K562 (cell line): ENCODE results near the gene FAM171A2. TPM values are rescaled to one million over a fixed set of nuclear protein-coding genes. Genes with fewer than 3 reads are reported as not detected.

Experiments
- CTBP1 ChIP-seq: fragments of 450-650 bp; IDR thresholded peaks from 2 replicates; pipeline ENCODE4 v1.6.1; 2016; ENCODE audit warnings: borderline replicate concordance
- KLF16 ChIP-seq: IDR thresholded peaks from 2 replicates; pipeline ENCODE4 v1.6.1; 2016; ENCODE audit warnings: antibody characterized with exemption
- MYNN ChIP-seq, 2 experiments: sonication (generic); formaldehyde crosslinking in 1 of 2; IDR thresholded peaks; 2 replicates each; pipeline versions ENCODE4 v1.5.0 to v1.6.1; 2016 to 2020; ENCODE audit warnings: antibody characterized with exemption in 1 of 2, missing genetic modification reagents in 1 of 2
- RB1 ChIP-seq: fragments of 450-650 bp; IDR thresholded peaks from 2 replicates; pipeline ENCODE4 v1.6.1; 2017; ENCODE audit warnings: low read depth, mild to moderate bottlenecking
- RBFOX2 ChIP-seq: fragments of 200-400 bp; formaldehyde crosslinking; IDR thresholded peaks from 2 replicates; pipeline ENCODE4 v1.6.1; 2017; ENCODE audit warnings: low read depth, mild to moderate bottlenecking, low read length, moderate library complexity
- polyA plus RNA-seq, 8 experiments: library from polyadenylated mRNA; depleted of rRNA in 4 of 8; stranded (reverse) in 5 of 8; unstranded in 3 of 8; fragments of >200 nt; fragmentation: Nextera tagmentation in 2 of 8; fragmentation: Illumina TruSeq in 1 of 8; extraction: Ambion mirVana in 2 of 8; extraction: Trizol in 1 of 8; gene quantifications; 2 replicates each; pipeline versions ENCODE4 v1.2.1 to v1.2.3, GENCODE V29; 2011 to 2014; ENCODE audit warnings: inconsistent platforms in 1 of 8, missing spikeins in 1 of 8
- total RNA-seq, 7 experiments: library from RNA; depleted of rRNA in 6 of 7; stranded (reverse); fragments of >200 nt in 6 of 7; fragmentation: Illumina TruSeq in 2 of 7; extraction: Trizol in 2 of 7; gene quantifications; 2 replicates each; pipeline versions ENCODE4 v1.2.1 to v1.2.3, GENCODE V29; 2011 to 2021; ENCODE audit warnings: low replicate concordance in 1 of 7
- TF ChIP-seq, protein P1 (sequence below): sonication (generic); formaldehyde crosslinking; IDR thresholded peaks from 2 replicates; pipeline ENCODE4 v1.8.0; 2022; ENCODE audit warnings: mild to moderate bottlenecking, missing genetic modification reagents
- TF ChIP-seq, protein P2 (sequence below): fragments of 250-450 bp; sonication (Bioruptor Pico); IDR thresholded peaks from 2 replicates; pipeline ENCODE4 v1.4.0; 2020
- TF ChIP-seq, protein P3 (sequence below): fragments of 450-650 bp; IDR thresholded peaks from 2 replicates; pipeline ENCODE4 v1.6.1; 2016; ENCODE audit warnings: mild to moderate bottlenecking, moderate library complexity

FAM171A2 gene
- total and polyA plus RNA-seq, 9 of the 15 experiments (the other 6 are each of a cell fraction or from before 2014, with no cell fraction given): 0.10 to 10.2 (median 2.0) TPM; not detected in 1

DNA sequence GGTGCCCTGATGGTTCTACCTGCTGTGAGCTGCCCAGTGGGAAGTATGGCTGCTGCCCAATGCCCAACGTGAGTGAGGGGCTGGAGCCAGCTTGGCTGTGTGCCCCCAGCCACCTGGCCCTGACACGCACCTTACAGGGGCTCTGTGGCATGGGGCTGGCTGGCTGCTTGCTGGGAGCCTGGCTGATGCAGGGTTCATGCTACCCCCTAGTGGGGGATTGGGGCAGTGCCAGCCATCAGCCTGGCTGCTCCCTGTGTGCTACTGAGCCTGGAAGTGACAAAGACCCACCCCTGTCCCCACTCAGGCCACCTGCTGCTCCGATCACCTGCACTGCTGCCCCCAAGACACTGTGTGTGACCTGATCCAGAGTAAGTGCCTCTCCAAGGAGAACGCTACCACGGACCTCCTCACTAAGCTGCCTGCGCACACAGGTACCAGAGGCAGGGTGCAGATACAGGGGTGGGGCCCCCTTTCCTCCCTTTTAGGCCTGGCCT lies 12.9 kb downstream of the FAM171A2 start (continued):
- TF ChIP-seq, protein P1, sequence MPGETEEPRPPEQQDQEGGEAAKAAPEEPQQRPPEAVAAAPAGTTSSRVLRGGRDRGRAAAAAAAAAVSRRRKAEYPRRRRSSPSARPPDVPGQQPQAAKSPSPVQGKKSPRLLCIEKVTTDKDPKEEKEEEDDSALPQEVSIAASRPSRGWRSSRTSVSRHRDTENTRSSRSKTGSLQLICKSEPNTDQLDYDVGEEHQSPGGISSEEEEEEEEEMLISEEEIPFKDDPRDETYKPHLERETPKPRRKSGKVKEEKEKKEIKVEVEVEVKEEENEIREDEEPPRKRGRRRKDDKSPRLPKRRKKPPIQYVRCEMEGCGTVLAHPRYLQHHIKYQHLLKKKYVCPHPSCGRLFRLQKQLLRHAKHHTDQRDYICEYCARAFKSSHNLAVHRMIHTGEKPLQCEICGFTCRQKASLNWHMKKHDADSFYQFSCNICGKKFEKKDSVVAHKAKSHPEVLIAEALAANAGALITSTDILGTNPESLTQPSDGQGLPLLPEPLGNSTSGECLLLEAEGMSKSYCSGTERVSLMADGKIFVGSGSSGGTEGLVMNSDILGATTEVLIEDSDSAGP (CRISPR knock-in tag): no peak
- TF ChIP-seq, protein P2, sequence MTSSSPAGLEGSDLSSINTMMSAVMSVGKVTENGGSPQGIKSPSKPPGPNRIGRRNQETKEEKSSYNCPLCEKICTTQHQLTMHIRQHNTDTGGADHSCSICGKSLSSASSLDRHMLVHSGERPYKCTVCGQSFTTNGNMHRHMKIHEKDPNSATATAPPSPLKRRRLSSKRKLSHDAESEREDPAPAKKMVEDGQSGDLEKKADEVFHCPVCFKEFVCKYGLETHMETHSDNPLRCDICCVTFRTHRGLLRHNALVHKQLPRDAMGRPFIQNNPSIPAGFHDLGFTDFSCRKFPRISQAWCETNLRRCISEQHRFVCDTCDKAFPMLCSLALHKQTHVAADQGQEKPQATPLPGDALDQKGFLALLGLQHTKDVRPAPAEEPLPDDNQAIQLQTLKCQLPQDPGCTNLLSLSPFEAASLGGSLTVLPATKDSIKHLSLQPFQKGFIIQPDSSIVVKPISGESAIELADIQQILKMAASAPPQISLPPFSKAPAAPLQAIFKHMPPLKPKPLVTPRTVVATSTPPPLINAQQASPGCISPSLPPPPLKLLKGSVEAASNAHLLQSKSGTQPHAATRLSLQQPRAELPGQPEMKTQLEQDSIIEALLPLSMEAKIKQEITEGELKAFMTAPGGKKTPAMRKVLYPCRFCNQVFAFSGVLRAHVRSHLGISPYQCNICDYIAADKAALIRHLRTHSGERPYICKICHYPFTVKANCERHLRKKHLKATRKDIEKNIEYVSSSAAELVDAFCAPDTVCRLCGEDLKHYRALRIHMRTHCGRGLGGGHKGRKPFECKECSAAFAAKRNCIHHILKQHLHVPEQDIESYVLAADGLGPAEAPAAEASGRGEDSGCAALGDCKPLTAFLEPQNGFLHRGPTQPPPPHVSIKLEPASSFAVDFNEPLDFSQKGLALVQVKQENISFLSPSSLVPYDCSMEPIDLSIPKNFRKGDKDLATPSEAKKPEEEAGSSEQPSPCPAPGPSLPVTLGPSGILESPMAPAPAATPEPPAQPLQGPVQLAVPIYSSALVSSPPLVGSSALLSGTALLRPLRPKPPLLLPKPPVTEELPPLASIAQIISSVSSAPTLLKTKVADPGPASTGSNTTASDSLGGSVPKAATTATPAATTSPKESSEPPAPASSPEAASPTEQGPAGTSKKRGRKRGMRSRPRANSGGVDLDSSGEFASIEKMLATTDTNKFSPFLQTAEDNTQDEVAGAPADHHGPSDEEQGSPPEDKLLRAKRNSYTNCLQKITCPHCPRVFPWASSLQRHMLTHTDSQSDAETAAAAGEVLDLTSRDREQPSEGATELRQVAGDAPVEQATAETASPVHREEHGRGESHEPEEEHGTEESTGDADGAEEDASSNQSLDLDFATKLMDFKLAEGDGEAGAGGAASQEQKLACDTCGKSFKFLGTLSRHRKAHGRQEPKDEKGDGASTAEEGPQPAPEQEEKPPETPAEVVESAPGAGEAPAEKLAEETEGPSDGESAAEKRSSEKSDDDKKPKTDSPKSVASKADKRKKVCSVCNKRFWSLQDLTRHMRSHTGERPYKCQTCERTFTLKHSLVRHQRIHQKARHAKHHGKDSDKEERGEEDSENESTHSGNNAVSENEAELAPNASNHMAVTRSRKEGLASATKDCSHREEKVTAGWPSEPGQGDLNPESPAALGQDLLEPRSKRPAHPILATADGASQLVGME (CRISPR knock-in tag): 0 out of 2 replicates have a peak, but pooled peaks have one; percentile 37
- TF ChIP-seq KLF16 (peak; percentile 8; the same call in 1 of the 2 replicates), RB1 (peak; percentile 71), RBFOX2 (peak; percentile 48; the same call in 1 of the 2 replicates), MYNN (IDR thresholded peaks at IDR 0.05) (no peak), MYNN (CRISPR knock-in tag; IDR thresholded peaks at IDR 0.05) (no peak), CTBP1 (peak; percentile 38; the same call in 1 of the 2 replicates)
- TF ChIP-seq, protein P3, sequence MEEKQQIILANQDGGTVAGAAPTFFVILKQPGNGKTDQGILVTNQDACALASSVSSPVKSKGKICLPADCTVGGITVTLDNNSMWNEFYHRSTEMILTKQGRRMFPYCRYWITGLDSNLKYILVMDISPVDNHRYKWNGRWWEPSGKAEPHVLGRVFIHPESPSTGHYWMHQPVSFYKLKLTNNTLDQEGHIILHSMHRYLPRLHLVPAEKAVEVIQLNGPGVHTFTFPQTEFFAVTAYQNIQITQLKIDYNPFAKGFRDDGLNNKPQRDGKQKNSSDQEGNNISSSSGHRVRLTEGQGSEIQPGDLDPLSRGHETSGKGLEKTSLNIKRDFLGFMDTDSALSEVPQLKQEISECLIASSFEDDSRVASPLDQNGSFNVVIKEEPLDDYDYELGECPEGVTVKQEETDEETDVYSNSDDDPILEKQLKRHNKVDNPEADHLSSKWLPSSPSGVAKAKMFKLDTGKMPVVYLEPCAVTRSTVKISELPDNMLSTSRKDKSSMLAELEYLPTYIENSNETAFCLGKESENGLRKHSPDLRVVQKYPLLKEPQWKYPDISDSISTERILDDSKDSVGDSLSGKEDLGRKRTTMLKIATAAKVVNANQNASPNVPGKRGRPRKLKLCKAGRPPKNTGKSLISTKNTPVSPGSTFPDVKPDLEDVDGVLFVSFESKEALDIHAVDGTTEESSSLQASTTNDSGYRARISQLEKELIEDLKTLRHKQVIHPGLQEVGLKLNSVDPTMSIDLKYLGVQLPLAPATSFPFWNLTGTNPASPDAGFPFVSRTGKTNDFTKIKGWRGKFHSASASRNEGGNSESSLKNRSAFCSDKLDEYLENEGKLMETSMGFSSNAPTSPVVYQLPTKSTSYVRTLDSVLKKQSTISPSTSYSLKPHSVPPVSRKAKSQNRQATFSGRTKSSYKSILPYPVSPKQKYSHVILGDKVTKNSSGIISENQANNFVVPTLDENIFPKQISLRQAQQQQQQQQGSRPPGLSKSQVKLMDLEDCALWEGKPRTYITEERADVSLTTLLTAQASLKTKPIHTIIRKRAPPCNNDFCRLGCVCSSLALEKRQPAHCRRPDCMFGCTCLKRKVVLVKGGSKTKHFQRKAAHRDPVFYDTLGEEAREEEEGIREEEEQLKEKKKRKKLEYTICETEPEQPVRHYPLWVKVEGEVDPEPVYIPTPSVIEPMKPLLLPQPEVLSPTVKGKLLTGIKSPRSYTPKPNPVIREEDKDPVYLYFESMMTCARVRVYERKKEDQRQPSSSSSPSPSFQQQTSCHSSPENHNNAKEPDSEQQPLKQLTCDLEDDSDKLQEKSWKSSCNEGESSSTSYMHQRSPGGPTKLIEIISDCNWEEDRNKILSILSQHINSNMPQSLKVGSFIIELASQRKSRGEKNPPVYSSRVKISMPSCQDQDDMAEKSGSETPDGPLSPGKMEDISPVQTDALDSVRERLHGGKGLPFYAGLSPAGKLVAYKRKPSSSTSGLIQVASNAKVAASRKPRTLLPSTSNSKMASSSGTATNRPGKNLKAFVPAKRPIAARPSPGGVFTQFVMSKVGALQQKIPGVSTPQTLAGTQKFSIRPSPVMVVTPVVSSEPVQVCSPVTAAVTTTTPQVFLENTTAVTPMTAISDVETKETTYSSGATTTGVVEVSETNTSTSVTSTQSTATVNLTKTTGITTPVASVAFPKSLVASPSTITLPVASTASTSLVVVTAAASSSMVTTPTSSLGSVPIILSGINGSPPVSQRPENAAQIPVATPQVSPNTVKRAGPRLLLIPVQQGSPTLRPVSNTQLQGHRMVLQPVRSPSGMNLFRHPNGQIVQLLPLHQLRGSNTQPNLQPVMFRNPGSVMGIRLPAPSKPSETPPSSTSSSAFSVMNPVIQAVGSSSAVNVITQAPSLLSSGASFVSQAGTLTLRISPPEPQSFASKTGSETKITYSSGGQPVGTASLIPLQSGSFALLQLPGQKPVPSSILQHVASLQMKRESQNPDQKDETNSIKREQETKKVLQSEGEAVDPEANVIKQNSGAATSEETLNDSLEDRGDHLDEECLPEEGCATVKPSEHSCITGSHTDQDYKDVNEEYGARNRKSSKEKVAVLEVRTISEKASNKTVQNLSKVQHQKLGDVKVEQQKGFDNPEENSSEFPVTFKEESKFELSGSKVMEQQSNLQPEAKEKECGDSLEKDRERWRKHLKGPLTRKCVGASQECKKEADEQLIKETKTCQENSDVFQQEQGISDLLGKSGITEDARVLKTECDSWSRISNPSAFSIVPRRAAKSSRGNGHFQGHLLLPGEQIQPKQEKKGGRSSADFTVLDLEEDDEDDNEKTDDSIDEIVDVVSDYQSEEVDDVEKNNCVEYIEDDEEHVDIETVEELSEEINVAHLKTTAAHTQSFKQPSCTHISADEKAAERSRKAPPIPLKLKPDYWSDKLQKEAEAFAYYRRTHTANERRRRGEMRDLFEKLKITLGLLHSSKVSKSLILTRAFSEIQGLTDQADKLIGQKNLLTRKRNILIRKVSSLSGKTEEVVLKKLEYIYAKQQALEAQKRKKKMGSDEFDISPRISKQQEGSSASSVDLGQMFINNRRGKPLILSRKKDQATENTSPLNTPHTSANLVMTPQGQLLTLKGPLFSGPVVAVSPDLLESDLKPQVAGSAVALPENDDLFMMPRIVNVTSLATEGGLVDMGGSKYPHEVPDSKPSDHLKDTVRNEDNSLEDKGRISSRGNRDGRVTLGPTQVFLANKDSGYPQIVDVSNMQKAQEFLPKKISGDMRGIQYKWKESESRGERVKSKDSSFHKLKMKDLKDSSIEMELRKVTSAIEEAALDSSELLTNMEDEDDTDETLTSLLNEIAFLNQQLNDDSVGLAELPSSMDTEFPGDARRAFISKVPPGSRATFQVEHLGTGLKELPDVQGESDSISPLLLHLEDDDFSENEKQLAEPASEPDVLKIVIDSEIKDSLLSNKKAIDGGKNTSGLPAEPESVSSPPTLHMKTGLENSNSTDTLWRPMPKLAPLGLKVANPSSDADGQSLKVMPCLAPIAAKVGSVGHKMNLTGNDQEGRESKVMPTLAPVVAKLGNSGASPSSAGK: no peak
